ENCODE results near the gene OMG.
"Not testable (repeated sequence)": the region's sequence is repeated elsewhere in the genome, so short reads cannot be mapped to it uniquely, and the experiment has no call there.

OMG gene

GRCh38 chr17:31308372-31309334 lies 11.6 kb upstream of the OMG start:
- DNase-seq (ENCODE audit: low spot score) = no peak

DNA sequence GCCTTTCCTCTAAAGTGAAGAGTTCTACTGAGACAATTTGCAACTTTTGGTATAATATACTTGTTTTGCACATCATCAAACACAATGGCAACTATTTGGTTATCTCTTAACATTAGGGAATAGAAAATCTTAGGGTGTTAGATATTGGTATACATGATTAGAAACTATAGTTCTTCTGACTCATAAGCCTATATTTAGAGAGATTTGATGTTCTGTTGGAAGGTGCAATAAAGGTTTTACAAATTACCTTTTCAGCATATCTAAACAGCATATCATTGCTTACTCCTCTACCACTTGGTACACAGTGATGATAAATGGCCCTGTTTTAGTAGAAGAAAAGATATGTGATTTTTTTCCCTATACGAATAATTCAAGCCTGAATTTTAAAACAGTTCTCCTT lies 10.6 kb upstream of the OMG start:
- no peak for DNase-seq (ENCODE audit: low spot score)

- DNase-seq (ENCODE audit: low spot score) = no peak
Observed at GRCh38 chr17:31299624-31300023, 2.6 kb upstream of the OMG start.

GRCh38 chr17:31296142-31296541 lies 897 bp downstream of the OMG start:
- peak; percentile 78 for DNase-seq (ENCODE audit: low spot score)

DNA sequence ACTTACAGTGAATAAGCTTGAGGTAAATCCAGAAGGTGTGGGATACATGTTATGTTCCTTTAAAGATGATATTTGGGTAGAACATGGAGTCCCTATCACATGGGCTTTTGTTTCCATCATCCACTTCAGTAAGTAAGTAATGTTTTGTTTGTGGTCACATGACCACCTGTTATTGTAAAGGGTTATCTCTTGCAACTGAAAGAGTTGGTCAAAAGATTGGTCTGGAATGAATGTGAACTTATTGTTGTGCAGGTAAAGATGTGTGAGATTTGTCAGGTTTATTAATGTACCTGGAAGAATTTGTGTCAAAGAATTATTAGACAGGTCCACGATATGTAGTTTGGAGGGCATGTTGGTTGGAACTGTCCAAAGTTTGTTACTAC lies 1.6 kb downstream of the OMG start:
- peak; percentile 32 for DNase-seq (ENCODE audit: low spot score)

- no peak for DNase-seq (ENCODE audit: low spot score)
Observed at GRCh38 chr17:31294820-31295488, 2.1 kb downstream of the OMG start.

- DNase-seq (ENCODE audit: low spot score) = peak; percentile 58
Observed at GRCh38 chr17:31294231-31294630, 2.8 kb downstream of the OMG start.

GRCh38 chr17:31293581-31293980 lies 3.5 kb downstream of the OMG start:
- DNase-seq (ENCODE audit: low spot score) = no peak

DNA sequence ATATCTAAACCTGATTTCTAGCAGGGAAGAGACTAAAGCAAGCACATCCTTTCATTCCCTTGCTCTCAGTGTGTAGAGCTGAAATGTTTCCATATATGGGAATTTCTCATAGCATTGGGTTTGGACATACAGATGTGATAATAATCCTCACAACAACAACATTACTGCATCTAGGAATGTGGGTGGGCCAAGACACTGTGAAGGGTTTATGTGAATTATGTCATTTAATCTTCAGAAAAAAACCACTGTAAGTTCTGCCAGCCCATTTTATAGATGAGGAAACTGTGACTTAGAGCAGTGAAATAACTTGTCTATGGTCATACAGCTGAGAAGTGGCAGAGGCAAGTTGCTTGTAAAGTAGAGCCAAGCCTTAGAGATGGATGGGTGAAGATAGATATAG lies 5.2 kb downstream of the OMG start:
- no peak for DNase-seq (ENCODE audit: low spot score)

DNA sequence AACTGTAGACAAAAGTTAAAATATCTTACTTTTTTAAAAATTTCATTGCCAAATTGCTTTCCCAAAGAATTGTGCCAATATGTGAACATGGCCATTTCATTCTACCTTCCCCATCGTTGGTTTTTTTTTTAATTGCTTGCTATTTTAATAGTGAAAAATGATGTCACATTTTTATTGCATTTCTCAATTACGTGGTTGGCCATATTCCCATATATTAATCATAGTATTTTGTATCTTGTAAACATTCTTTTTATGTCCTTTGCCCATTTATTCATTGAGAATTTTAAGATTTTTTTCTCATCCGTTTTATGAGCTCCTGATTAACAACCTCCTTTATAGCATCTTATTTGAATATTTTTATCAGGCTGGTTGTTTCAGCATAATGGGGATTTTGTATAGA lies 7.2 kb downstream of the OMG start:
- no peak for DNase-seq (ENCODE audit: low spot score)

GRCh38 chr17:31287932-31288331 lies 9.1 kb downstream of the OMG start:
- DNase-seq (ENCODE audit: low spot score) = not testable (repeated sequence)

- no peak for DNase-seq (ENCODE audit: low spot score)
Observed at GRCh38 chr17:31286587-31286986, 10.5 kb downstream of the OMG start.

DNA sequence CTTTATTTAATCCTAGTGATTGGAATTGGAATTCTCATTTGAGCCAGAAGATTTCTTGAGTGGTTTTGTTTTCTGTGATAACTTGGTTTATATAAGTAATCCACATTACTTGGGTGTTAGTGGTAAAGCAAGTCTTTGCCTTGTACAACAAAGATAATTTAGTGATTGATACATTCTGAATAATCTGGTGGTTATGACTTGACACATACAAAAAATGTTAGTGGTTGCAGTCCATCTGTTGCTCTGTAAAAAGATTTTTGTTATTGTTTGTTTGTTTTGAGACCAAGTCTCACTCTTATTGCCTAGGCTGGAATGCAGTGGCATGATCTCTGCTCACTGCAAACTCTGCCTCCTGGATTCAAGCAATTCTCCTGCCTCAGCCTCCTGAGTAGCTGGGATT lies 13.2 kb downstream of the OMG start:
- no peak for DNase-seq (ENCODE audit: low spot score)

- no peak for DNase-seq (ENCODE audit: low spot score)
Observed at GRCh38 chr17:31281061-31281460, 16.0 kb downstream of the OMG start.

GRCh38 chr17:31279401-31279800 lies 17.6 kb downstream of the OMG start:
- DNase-seq (ENCODE audit: low spot score) = no peak

GRCh38 chr17:31275116-31275515 lies 21.9 kb downstream of the OMG start:
- no peak for DNase-seq (ENCODE audit: low spot score)

- DNase-seq (ENCODE audit: low spot score) = no peak
Observed at GRCh38 chr17:31274252-31274651, 22.8 kb downstream of the OMG start.

- no peak for DNase-seq (ENCODE audit: low spot score)
Observed at GRCh38 chr17:31273516-31273915, 23.5 kb downstream of the OMG start.

- DNase-seq (ENCODE audit: low spot score) = no peak
Observed at GRCh38 chr17:31272803-31273202, 24.2 kb downstream of the OMG start.

DNA sequence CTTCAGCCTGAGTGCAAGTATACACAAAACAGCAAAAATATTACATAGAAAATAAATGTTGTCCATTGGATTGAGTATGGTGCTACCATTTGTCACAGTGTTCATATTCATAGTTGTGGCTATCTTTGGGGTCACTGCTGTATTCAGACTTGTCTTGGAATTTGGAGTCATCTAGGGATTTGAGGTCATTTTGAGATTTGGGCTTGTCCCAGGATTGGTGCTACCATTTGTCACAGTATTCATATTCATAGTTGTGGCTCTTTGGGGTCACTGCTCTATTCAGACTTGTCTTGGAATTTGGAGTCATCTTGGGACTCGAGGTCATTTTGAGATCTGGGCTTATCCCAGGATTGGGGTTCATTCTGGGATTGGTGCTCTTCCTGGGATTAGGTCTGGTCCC lies 24.8 kb downstream of the OMG start:
- no peak for DNase-seq (ENCODE audit: low spot score)

- no peak for DNase-seq (ENCODE audit: low spot score)
Observed at GRCh38 chr17:31269578-31269983, 27.5 kb downstream of the OMG start.

DNA sequence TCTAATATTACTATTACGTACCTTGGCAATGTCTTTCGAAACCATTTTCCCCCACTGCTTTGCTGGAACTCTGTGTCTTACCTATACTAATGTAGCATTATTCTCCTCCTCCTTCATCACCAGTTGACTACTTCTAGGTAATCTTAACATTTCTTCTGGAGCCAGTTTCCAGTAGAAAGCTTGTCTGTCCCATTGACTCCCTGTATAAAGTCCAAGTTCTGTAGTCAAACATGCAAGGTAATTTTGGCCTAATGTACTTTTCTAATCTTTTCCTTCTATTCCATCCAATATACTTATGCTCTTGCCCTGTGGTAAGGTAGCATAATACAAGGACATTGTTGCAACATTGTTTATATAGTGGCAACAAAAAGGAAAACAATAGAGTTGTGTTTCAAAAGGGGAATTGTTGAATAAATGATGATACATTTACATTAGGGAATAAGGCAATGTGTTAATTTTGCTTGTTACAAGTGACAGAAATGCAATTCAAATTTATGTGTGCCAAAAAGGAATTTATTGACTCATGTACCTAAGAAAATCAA lies 27.9 kb downstream of the OMG start:
- DNase-seq (ENCODE audit: low spot score) = no peak

DNA sequence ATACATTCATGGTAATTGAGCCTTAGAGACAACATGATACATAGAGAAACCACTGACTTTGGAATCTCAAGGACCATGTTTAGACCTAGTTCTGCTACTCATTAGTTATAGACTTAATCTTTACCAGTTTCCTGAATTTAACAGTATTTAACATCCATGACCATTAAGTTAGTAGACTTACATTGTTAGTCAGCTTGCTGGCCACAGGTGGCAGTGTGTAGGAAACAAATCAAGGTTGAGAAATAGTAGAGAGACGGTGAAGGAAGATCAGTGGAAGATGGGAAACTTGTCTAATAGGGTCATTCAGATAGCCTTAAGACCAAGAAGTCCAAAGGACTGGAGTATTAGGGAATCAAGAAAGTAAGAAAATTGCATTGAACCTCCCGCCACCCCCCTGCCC lies 31.0 kb downstream of the OMG start:
- DNase-seq (ENCODE audit: low spot score) = no peak
